ENCODE data around the gene PHKG1. TPM values are rescaled to one million over a fixed set of nuclear protein-coding genes. Genes with fewer than 3 reads are reported as not detected.
"Not testable (repeated sequence)": the region's sequence is repeated elsewhere in the genome, so short reads cannot be mapped to it uniquely, and the experiment has no call there.

PHKG1 gene
- total RNA-seq, result 1.1 TPM

DNA sequence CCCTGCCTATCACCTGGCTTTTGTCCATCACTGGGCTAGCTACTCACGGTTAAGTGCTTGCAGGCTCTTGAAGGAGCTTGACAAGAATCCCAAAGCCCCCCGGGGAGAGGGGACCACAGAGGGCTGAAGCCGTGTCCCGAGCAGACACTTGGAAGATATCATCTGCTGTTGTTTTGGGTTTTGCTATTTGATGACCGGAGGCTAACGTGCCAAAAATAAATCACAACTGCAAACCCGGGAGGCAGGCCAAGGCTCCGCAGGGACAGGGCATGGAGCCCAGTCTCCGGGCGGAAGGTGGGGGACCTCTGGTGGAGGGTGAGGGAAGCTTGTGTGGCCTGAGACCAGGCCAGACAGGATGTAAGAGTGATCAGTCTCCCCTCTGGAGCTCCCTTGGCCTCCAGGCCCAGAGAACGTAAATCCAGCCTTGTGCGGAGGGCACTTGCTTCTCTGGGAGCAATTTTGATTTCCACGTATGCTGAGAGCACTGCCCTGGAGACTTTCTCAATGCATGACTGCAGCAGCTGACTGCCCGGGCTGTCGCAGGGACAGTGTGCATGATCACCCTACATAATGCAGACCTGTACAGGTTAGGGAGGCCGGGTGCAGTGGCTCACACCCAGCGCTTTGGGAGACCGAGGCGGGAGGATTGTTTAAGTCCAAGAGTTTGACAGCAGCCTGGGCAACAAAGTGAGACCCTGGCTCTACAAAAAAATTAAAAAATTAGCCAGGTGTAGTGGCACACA lies at the start of gene PHKG1:
Gene PHKG1, minus strand, starts transcription at position 164 of the 743 bp plus-strand sequence. CDS start 4,011 bp downstream, outside the sequence.
- no peak for DNase-seq (ENCODE audit: low read depth in 2 of 3, low spot score in 2 of 3)

DNA sequence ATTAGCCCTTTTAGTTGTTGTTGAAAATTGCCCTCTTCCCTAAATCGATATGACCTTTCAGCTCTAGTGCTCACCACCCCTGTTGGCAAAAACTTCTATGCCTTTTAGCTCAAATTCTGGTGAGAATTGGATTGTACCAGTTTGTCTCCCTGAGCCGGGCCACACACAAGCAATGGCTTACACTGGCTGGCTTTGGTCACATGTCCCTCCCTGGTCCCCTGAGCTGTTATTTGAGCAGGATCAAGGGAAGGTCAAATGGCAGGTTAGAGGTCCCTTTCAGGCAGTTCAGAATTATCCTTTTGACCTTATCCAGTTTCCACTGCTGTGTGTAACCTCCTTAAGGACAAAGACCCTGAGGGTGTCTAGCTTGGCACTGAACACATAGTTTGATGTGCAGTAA lies 38.3 kb upstream of the PHKG1 start:
- DNase-seq (ENCODE audit: low read depth in 2 of 3, low spot score in 2 of 3), result not testable (repeated sequence)

DNA sequence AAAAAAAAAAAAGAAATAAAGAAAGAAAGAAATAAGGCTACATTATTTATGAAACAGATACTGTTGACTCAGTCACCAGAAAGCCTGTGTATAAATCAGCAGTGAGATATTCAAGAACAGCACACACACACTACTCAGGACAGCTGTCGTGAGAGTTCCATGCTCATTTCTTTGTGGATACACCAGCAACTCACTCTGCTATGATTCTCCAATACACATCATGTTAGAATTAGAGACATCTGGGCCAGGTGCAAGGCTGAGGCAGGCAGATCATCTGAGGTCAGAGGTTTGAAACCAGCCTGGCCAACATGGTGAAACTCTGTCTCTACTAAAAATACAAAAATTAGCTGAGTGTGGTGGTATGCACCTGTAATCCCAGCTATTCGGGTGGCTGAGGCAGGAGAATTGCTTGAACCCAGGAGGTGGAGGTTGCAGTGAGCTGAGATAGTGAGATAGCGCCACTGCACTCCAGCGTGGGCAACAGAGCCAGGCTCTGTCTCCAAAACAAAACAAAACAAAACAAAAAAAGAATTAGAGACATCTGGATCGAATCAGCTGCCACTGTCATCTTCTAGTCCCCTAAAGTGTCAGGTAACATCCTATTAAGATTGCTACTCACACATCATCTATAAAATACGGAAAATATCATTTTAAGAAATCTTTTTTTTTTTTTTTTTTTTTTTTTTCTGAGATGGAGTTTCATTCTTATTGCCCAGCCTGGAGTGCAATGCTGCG lies 34.7 kb upstream of the PHKG1 start:
- DNase-seq (ENCODE audit: low read depth in 2 of 3, low spot score in 2 of 3), result no peak

DNA sequence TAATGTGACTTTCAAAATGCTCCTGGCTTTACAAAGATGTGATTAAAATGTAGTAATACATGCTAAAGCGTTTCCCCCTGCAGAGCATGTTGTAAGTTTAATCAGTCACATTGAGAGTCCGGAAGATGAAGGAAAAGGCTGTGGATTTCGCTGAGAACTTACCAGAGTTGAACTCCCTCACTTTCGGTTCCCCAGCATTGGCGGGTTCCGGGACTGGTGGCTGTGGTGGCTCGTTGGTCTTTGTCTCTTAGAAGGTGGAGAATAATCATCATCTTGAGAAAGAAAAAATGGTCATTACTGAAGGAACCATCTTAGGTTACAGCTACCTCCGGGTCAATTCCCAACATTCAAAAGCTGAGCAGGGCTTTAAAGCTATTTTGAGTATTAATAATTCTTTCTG lies 33.1 kb upstream of the PHKG1 start:
- no peak for DNase-seq (ENCODE audit: low read depth in 2 of 3, low spot score in 2 of 3)

DNA sequence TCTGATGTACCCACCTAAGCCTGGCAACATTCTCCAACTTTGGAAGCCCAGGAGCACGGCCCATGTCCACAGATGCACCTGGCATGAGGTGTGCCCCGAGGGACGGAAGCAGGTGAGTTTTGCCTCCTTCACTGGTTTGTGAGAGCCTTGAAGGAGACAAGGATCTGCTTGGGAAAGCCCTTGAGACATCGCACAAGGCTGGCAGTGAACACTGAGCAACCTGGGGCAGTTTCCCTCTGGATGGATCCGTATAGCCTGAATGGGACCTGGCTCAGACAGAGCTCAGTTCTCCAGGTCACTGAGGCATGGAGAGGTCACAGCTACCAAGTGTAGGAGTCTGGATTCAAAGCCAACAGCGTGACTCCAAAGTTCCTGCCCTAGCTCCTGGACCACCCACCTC lies 32.2 kb upstream of the PHKG1 start:
- no peak for DNase-seq (ENCODE audit: low read depth in 2 of 3, low spot score in 2 of 3)

DNA sequence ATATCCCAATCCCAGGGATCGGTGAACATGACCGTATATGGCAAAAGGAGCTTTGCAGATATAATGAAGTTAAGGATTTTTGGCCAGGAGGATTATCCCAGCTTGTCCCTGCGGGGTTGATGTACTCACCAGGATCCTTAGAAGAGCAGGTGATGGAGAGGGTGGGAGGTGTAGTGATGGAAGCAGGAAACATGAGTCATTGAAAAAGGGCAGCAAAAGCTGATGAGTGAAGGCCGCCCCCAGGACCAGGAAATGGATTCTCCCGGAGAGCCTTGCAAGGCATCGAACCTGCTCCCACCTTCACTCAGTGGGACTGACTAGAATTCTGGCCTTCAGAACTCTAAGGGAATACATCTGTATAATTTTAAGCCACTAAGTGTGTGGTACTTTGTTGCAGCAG lies 28.7 kb upstream of the PHKG1 start:
- DNase-seq (ENCODE audit: low read depth in 2 of 3, low spot score in 2 of 3), result no peak

DNA sequence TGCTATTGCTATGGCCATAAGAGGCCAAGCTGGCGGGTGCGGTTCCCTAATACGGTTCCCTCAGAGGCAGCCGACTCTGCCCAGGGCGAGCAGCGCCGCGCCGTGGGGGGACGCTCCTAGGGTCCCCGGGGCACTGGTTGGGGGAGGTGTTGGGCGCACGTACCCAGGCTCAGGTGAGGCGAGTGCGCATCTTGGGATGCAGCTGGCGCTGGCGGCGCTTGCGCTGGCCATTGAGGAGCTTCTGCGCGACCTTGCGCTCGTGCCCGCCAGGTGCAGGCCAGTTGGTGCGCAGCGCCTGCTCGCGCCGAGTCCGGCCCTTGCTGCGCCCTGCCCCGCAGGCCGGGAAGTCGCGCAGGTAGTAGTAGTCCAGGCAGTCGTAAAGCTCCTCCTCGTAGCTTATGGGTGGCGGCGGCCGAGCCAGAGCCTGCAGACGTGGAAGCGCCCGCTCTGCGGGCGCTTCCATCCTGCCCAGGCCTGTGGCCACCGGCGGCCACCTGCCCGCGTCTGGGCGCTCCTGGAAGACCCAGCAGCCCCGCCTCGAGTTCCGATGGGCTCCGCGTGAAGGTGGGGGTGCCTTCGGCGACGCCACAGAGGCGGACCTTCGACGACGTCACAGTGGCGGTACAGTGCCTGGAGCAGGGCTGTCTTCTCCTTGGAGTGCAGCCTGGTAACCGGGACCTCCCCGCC lies 23.2 kb upstream of the PHKG1 start, which contains the start of gene NUPR2:
Gene NUPR2, minus strand, starts transcription at position 566 of the 687 bp plus-strand sequence. Its CDS starts 103 bp downstream, at position 463.
- no peak for DNase-seq (ENCODE audit: low read depth in 2 of 3, low spot score in 2 of 3)

DNA sequence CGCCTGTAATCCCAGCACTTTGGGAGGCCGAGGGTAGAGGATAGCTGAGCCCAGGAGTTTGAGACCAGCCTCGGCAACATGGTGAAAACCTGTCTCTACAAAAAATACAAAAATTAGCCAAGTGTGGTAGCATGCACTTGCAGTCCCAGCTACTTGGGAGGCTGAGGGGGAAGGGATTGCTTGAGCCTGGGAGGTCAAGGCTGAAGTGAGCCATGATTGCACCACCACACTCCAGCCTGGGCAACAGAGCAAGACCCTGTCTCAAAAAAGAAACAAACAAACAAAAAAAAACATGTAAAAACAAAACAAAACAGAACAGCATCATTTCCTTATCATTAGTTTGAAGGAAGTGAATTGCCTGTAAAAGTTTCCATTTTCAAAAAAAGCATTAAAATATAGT lies 19.5 kb upstream of the PHKG1 start:
- not testable (repeated sequence) for DNase-seq (ENCODE audit: low read depth in 2 of 3, low spot score in 2 of 3)

DNA sequence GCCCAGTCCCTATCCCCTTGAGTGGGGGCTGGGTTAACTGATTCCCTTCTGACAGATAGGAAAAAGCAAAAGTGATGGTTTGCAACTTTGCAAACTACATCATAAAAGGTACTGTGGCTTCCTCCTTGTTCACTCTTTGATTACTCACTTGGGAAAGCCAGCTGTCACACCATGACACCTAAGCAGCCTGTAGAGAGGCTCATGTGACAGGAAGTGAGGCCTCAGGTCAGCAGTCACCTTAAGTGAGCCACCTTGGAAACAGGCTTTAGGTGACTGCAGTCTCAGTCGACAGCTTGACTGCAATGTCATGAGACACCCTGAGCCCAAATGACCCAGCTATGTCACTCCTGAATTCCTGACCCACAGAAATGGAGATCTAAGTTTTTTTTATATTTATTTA lies 17.9 kb upstream of the PHKG1 start:
- DNase-seq (ENCODE audit: low read depth in 2 of 3, low spot score in 2 of 3), result no peak

DNA sequence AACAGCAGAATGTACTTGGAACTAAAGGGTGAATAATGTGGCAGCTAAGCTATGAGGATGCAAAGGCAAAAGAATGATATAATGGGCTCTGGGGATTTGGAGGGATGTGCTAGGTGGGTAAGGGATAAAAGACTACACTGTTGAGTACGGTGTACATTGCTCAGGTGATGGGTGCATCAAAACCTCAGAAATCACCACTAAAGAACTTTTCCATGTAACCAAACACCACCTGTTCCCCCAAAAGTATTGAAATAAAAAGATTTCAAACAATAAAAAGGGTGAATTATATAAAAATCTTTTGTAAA lies 15.2 kb upstream of the PHKG1 start:
- DNase-seq (ENCODE audit: low read depth in 2 of 3, low spot score in 2 of 3), result no peak

DNA sequence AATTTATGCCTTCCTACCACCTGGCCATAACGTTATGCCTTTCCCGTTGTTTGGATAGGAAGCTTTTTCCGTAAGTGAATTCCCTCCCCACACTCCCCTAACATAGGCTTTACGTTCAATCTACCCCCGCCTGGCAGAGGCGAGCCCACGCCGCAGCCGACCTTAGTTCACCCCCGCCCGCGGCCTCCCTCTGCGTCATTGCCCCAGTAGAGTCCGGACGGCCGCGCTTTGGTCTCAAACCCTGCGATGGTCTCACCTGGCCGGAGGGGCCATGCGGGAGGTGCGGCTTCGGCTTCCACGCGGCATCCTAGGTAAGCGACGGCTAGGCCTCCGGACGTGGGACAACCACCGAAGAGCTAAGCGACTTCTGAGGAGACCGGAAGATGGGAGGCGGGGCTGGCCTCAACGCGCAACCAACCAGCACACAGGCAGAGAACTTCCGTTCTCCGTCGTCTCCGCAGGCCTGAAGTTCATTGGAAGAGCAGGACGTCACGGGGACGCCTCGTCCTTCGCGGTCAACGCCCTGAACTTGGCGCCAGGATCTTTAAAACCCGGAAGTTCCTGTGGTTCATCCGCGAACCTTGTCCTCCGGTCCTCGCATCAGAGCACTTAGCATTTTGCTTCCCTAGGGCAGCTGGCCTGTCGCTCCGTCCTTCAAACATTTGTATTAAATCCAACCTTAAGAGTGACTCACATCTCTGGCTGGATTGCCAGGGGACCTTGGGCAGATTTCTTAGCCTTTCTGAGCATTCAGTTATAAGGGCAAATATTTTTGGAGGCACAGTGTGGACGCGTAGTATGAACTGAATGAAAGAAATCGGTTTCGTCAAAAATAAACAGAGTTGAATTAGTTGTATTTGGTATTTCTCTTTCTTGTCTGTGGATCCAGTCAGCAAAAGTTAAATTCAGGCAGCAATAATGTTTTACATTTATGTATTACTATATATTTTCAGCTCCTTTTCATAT lies 13.6 kb upstream of the PHKG1 start, which contains the start of gene CHCHD2:
Gene CHCHD2, minus strand, starts transcription at position 369 of the 966 bp plus-strand sequence. Its CDS starts 63 bp downstream, at position 306.
- peak; percentile 85 to 99 (median 98) for DNase-seq (ENCODE audit: low read depth in 2 of 3, low spot score in 2 of 3)

DNA sequence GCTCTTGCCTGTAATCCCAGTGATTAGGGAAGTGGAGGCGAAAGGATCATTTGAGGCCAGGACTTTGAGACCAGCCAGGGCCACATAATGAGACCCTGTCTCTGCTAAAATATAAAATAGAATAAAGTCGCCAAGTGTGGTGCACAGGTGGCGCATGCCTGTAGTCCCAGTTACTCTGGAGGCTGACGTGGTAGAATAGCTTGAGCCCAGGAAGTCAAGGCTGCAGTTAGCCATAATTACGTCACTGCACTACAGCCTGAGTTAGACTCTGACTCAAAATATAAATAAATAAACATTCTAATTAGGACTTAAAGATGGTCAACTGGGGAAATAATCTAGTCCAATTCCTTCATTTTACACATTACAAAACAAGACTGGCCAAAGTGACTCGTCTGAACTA lies 12.8 kb upstream of the PHKG1 start:
- DNase-seq (ENCODE audit: low read depth in 2 of 3, low spot score in 2 of 3), result peak in 2 of 3 donors; percentile 24 to 65

DNA sequence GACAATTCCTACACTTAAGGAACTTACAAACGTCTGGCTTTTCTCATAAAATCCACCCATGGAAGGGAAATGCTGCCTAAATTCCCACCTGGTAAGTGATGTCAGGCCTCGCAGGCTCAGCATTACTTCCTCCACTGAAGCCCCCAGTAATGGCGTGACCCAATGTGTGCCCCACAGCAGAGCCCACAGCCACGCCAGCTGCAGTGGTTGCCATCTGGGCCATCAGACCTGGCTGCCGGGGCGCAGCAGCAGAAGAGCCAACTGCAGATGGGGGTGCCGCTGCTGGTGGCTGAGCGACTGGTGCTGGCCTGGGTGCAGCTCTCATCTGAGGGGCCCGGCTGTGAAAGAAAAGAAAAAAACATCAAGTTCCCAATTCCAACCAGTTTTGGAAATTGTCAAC lies 11.4 kb upstream of the PHKG1 start:
- DNase-seq (ENCODE audit: low read depth in 2 of 3, low spot score in 2 of 3), result not testable (repeated sequence)

DNA sequence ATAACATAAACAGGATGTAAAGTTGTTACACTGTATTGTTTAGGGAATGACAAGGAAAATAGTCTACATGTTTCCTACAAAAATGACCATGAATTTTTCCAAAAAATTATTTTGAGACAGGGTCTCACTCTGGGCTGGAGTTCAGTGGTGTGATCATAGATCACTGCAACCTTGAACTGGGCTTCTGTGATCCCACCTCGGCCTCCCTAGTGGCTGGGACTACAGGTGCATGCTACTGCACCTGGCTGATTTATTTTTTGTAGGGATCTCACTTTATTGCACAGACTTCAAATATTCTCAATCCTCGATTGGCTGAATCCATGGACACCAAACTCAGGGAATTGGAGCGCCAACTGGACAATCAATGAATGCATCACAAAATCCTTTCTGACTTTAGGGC lies 6.9 kb upstream of the PHKG1 start:
- no peak for DNase-seq (ENCODE audit: low read depth in 2 of 3, low spot score in 2 of 3)

DNA sequence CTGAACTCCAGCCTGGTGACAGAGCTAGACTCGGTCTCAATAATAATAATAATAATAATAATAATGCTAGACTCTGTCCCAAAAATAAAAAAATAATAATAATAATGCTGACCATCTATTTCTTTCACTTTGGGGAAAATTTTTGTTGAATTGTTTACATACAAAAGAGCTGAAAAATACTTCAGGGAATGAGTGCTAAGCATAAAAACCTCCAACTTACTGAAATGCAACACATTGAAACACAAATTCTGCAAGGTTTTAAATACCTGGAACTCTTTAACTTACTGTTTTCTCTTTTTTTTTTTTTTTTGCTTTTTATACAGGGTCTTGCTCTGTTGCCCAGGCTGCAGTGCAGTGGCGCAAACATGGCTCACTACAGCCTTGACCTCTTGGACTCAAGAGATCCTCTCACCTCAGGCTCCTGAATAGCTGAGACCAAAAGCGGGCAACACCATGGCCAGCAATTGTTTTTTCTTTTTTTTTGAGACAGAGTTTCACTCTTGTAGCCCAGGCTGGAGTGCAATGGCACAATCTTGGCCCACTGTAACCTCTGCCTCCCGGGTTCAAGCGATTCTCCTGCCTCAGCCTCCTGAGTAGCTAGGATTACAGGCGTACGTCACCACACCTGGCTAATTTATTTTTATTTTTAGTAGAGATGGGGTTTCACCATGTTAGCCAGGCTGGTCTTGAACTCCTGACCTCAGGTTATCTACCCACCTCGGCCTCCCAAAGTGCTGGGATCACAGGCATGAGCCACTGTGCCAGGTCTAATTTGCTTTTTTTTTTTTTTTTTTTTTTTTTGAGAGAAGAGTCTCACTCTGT lies 5.6 kb upstream of the PHKG1 start:
- DNase-seq (ENCODE audit: low read depth in 2 of 3, low spot score in 2 of 3), result not testable (repeated sequence)

DNA sequence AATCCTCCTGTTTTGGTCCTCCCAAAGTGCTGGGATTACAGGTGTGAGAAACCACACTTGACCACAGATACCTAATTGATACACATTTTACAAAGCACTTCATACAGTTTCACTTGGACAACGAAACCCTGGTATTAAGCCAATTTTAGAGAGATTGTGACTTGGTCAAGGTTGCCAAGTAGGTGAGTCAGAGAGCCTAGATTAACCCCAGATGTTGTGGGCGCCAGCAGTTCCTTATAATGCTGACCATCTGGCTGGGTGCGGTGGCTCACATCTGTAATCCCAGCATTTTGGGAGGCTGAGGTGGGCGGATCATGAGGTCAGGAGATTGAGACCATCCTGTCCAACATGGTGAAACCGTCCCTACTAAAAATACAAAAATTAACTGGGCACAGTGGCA lies 4.9 kb upstream of the PHKG1 start:
- no peak for DNase-seq (ENCODE audit: low read depth in 2 of 3, low spot score in 2 of 3)

DNA sequence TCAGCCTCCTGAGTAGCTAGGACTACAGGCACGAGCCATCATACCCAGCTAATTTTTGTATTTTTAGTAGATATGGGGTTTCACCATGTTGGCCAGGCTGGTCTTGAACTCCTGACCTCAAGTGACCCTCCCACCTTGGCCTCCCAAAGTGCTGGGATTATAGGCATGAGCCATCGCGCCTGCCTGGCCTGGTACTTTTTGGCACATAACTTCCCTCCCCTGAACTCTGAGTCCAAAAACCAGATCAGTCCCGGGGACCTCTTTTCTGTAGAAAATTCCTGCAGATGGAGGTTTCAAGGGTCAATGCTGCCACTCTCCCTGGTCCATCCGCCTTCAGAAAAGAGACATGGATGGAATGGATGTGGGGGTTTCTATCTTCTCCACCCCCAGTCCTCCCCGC lies 364 bp downstream of the PHKG1 start:
- not testable (repeated sequence) for DNase-seq (ENCODE audit: low read depth in 2 of 3, low spot score in 2 of 3)

DNA sequence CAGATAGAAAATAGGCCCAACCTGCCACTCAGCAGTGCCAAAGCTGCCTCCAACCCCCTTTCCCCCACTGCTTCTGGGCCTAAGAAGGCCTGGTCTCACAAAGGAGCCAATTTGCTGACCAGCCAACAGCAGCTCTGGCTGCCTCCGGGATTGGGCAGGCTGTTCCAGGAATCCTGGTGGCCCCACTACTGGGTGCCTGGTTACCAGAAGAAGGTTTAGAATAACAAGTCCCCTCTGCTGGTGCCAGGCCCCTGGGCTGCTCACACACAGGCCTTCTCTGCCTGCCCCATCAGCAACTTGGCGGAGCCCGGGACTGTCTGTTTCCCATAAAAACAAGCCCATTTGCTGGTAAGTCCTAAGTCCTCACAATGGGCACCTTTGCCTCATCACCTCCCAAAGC lies 1.2 kb downstream of the PHKG1 start:
- no peak for DNase-seq (ENCODE audit: low read depth in 2 of 3, low spot score in 2 of 3)

DNA sequence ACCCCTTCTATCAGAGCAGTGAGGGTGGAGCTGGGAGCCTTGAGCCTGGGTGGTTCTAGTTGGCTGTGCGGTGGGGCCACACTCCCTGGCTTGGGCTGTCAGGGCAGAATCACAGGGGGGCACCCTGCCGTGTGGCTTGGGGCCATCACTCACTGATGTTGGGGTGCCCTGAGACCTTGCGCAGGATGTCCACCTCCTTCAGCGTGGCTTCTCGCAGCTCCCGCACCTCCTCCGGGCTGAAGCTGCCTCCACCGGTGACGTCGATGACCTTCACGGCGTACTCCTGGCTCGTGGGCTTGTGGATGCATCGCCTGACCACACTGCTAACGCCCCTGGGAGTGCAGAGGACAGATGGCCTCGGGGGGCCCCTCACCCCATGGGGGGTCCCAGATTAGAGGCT lies 5.3 kb downstream of the PHKG1 start:
- DNase-seq (ENCODE audit: low read depth in 2 of 3, low spot score in 2 of 3), result no peak

DNA sequence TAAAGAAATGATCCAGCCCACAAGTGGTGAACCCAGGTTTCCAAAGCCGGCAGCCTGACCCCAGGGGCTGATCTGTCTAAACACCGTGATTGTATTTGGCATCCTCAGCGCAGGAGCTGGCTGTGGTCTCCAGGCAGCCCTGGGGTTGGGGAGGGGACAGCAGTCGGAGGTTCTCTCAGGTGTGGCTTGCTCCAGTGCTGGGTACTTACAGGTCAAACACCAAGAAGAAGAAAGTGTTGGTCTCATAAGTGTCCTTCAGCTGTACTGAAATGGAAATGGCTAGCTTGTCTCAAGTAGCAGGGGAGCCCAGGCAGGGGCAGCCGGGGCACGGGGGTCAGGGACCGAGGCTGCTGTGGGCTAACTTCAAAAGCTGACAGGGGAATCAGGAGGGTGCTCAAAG lies 6.0 kb downstream of the PHKG1 start:
- DNase-seq (ENCODE audit: low read depth in 2 of 3, low spot score in 2 of 3), result no peak
